ENCODE data around the gene KRTAP5-5.

DNA sequence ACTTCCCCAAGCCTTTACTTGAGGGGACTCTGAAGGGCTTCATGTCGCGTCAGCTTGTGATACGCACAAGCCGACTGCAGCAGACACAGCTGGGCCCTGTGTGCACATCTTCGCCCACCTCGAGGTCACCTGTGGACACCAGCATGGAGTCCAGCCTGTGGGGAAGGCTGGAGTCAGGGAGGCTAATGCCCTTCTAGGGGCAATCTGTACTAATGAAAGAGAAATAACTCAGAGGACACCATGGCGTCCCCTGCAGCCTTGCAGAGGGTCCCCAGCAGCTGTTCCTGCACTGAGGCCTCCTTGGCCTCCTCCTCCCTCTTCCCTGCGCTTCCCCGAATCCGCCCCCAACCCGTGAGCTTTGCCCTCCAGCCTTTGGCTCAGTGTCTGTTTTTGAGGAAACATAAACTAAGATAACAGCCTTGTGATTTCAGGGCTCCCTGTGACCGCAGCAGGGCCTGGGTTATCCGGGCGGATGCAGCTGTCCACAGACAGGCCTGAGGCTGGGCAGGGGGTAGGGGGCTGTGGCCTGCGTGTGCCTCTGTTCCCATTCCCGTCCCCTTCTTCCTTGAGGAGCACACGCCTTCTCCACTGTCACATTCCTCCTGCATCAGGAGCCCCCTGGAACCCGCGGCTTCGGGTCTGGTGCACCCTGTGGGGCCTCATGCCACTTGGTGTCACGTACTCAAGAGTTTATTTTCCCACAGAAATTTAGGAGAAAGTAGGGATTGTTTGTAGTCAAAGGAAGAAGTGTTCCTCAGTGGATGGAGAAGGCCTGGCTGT is 25.0 kb downstream of the KRTAP5-5 start:
- TF ChIP-seq EZH2 (IDR thresholded peaks at IDR 0.05; ENCODE audit: borderline replicate concordance, low read depth, low read length, poor library complexity, severe bottlenecking), result no peak
- TF ChIP-seq, protein P1, sequence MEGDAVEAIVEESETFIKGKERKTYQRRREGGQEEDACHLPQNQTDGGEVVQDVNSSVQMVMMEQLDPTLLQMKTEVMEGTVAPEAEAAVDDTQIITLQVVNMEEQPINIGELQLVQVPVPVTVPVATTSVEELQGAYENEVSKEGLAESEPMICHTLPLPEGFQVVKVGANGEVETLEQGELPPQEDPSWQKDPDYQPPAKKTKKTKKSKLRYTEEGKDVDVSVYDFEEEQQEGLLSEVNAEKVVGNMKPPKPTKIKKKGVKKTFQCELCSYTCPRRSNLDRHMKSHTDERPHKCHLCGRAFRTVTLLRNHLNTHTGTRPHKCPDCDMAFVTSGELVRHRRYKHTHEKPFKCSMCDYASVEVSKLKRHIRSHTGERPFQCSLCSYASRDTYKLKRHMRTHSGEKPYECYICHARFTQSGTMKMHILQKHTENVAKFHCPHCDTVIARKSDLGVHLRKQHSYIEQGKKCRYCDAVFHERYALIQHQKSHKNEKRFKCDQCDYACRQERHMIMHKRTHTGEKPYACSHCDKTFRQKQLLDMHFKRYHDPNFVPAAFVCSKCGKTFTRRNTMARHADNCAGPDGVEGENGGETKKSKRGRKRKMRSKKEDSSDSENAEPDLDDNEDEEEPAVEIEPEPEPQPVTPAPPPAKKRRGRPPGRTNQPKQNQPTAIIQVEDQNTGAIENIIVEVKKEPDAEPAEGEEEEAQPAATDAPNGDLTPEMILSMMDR (conservative IDR thresholded peaks at IDR 0.05; ENCODE audit: low read depth, low read length), result no peak

Data from A673 (cell line).